Measurements from ENCODE around the gene ABCC11.

- TF ChIP-seq MTERF4 (CRISPR knock-in tag; IDR thresholded peaks at IDR 0.05) (no peak), CTCF (CRISPR knock-in tag; IDR thresholded peaks at IDR 0.05) (no peak), ATRX (CRISPR knock-in tag; IDR thresholded peaks at IDR 0.05; ENCODE audit: borderline replicate concordance) (no peak), KLF13 (CRISPR knock-in tag; IDR thresholded peaks at IDR 0.05) (no peak), FOXM1 (CRISPR knock-in tag; IDR thresholded peaks at IDR 0.05) (no peak), TBP (CRISPR knock-in tag; IDR thresholded peaks at IDR 0.05) (no peak), ZKSCAN1 (IDR thresholded peaks at IDR 0.05; ENCODE audit: low read length) (no peak), TCF12 (IDR thresholded peaks at IDR 0.05) (no peak), TCF12 (CRISPR knock-in tag; IDR thresholded peaks at IDR 0.05) (no peak), POLR2AphosphoS2 (IDR thresholded peaks at IDR 0.05; ENCODE audit: low read depth, low read length) (no peak), PRMT3 (CRISPR knock-in tag; IDR thresholded peaks at IDR 0.05; ENCODE audit: borderline replicate concordance, low read depth) (no peak), SMC3 (IDR thresholded peaks at IDR 0.05; ENCODE audit: low read length) (no peak)
- TF ChIP-seq, protein P1, sequence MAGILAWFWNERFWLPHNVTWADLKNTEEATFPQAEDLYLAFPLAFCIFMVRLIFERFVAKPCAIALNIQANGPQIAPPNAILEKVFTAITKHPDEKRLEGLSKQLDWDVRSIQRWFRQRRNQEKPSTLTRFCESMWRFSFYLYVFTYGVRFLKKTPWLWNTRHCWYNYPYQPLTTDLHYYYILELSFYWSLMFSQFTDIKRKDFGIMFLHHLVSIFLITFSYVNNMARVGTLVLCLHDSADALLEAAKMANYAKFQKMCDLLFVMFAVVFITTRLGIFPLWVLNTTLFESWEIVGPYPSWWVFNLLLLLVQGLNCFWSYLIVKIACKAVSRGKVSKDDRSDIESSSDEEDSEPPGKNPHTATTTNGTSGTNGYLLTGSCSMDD (CRISPR knock-in tag; IDR thresholded peaks at IDR 0.05) = no peak
These were observed 121.5 kb downstream of the ABCC11 start for GRCh38 chr16:48125888-48126287.

Data from HepG2 (cell line).